ENCODE measurements around the gene FKBP11. TPM values are rescaled to one million over a fixed set of nuclear protein-coding genes. Genes with fewer than 3 reads are reported as not detected.

The FKBP11 gene
- total RNA-seq, 6 experiments from 2014 or later = 59.2 to 117 (median 70.8) TPM

DNA sequence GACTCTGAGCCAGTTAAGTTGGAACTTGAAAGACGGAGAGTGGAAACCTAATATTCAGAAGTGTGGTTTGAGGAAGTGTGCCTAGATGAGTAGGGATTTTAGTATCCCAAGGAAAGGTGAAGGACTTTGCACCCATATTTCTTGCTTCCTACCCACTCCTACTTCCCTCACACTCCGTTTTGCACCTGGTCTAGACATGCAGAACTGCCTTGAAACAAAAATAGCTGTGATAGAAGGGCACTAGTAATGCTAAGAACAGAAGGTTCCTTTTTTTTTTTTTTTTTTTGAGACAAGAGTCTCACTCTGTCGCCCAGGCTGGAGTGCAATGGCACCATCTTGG lies 32.7 kb upstream of the FKBP11 start:
- DNase-seq = no peak
- TF ChIP-seq, protein P1, sequence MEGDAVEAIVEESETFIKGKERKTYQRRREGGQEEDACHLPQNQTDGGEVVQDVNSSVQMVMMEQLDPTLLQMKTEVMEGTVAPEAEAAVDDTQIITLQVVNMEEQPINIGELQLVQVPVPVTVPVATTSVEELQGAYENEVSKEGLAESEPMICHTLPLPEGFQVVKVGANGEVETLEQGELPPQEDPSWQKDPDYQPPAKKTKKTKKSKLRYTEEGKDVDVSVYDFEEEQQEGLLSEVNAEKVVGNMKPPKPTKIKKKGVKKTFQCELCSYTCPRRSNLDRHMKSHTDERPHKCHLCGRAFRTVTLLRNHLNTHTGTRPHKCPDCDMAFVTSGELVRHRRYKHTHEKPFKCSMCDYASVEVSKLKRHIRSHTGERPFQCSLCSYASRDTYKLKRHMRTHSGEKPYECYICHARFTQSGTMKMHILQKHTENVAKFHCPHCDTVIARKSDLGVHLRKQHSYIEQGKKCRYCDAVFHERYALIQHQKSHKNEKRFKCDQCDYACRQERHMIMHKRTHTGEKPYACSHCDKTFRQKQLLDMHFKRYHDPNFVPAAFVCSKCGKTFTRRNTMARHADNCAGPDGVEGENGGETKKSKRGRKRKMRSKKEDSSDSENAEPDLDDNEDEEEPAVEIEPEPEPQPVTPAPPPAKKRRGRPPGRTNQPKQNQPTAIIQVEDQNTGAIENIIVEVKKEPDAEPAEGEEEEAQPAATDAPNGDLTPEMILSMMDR (IDR thresholded peaks at IDR 0.05) = no peak
- peak overlapping the region; percentile 96 for H3K4me3 Mint-ChIP-seq
- peaks cover 61% of the 10 kb centered on the region for H3K4me1 Mint-ChIP-seq (ENCODE audit: low read depth)
- no peaks in the 10 kb centered on the region for H3K9me3 Mint-ChIP-seq
- H3K27ac Mint-ChIP-seq = peak overlapping the region; percentile 95
- H3K36me3 Mint-ChIP-seq (ENCODE audit: low read depth) = peaks cover 26% of the 10 kb centered on the region
- peaks cover 3% of the 10 kb centered on the region; the same call in 1 of the 2 replicates for H3K27me3 Mint-ChIP-seq (ENCODE audit: insufficient read depth)

DNA sequence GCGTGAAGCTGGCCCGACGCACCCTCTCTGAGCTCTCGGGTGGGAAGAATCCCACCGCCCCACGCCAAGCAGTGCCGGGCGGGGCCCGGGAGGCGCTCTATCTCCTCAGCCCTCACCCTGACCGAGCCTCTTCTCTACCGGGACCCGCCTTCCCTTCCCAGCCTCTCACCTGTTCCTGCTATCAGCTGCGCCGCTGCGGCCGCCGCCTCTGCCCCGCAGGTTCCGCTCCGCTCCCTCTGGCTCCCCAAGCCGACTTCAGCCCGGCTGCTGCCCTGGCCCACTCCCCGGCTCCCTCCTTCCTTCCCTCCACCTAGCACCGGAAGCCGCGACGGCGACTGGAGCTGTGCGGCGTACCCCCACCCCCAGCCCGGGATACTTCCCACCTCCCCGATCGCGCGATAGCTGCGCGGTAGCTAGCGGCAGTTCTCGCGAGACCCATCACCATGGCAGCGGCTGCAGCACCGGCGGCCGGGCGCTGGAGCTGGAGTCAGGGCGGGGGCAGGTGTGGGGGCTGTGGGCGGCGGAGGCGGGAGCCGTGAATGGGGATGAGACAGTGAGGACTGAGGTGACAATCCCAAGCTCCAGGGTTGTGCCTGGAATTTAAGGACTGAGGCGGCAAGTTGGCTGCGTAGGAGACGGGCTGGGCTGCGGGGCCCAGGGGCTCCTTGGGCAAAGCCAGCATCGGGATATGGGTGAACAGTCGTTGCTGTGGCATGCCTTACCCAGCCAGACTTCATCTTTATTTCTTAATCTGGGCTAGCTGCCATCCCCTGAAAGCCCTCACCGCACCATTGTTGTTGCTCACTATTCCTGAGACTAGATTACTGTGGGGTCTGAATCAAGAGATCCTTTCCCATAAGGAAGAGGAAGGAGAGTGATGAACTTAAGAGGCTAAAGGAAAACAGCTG lies 32.1 kb upstream of the FKBP11 start, which contains the start of gene ARF3:
Gene ARF3, minus strand, starts transcription at position 347 of the 908 bp plus-strand sequence. CDS start 16,392 bp downstream, outside the sequence.
- H3K4me1 Mint-ChIP-seq (ENCODE audit: low read depth) = peaks cover 60% of the 10 kb centered on the region
- no peaks in the 10 kb centered on the region for H3K9me3 Mint-ChIP-seq
- peak within 1 kb of the TSS; percentile 96 for H3K4me3 Mint-ChIP-seq
- peak within 1 kb of the TSS; percentile 95 for H3K27ac Mint-ChIP-seq
- DNase-seq = peak; percentile 87
- TF ChIP-seq, protein P1 (IDR thresholded peaks at IDR 0.05) = no peak; the same call in 1 of the 2 replicates
- peaks cover 26% of the 10 kb centered on the region for H3K36me3 Mint-ChIP-seq (ENCODE audit: low read depth)
- H3K27me3 Mint-ChIP-seq (ENCODE audit: insufficient read depth) = peaks cover 3% of the 10 kb centered on the region; the same call in 1 of the 2 replicates

DNA sequence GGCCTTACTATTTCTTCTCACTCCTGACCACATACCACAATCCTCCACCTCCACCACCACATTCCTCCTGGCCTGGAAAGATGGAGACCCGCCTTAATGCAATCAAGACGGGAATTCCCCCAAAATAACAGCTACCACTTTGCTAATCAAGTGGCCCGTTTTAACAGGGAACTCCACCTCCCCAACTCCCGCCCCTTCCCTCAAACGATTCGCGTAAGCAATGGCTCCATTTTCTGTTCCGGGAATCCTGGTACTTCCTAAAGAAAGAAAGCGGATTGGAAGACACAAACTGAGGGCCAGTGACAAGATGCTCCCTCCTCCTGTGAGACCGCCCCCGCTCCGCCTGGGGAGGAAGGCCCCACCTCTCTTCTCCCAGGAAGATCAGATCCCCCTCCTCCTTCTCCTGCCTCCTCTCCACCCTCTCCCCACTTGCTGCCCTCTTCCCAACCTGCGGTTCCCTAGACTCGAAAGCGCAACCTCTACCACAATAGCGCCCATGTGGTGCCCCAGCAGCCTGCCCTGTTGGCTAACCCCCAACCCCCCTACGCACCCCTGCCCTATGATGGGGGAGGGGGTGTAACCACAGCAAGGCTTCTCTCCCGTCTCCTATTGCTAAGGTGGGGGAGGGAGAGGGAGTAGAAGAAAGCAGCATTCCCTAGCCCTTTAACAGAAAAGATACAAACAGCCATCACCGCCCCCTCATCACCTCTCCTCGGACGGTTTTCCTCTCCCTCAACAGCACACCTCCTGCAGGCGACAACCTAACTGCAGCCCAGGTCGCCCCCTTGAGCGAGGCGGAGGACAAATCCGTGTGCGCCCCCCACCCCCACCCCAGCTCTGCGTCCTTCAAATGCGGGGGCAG lies 31.2 kb upstream of the FKBP11 start:
- DNase-seq = peak; percentile 94
- H3K4me3 Mint-ChIP-seq = peak overlapping the region; percentile 96
- TF ChIP-seq, protein P1 (IDR thresholded peaks at IDR 0.05) = no peak
- H3K36me3 Mint-ChIP-seq (ENCODE audit: low read depth) = peaks cover 26% of the 10 kb centered on the region
- H3K9me3 Mint-ChIP-seq = no peaks in the 10 kb centered on the region
- peaks cover 3% of the 10 kb centered on the region; the same call in 1 of the 2 replicates for H3K27me3 Mint-ChIP-seq (ENCODE audit: insufficient read depth)
- peaks cover 51% of the 10 kb centered on the region for H3K4me1 Mint-ChIP-seq (ENCODE audit: low read depth)
- peak overlapping the region; percentile 95 for H3K27ac Mint-ChIP-seq

DNA sequence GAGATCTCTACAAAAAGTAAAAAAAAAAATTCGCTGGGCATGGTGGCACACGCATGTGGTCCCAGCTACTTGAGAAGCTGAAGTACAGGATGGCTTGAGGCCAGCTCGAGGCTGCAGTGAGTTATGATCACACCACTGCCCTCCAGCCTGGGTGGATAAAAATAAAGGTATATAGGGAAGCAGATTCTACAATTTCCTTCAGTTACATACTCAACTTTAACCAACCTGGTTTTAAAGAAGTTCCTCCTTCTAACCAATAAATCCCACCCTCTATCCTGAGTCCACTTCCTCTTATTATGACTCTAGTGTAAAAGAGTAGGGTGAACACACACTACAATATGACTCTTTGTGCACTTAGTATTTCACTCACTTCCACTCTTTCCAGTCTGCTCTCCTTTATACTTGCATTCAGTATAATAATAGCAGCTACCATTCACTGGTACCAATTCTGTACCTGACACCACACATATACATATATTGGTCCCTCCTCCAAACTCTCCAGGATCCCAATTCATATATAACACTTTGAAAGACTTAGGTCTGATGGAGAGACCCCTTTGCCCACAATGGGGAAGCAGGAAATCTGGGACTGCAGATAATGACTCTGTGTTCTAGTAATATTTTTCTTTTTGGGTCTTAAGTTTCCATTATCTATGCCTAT lies 29.7 kb upstream of the FKBP11 start:
- peak overlapping the region; percentile 96 for H3K4me3 Mint-ChIP-seq
- H3K27ac Mint-ChIP-seq = no peak overlapping the region

More for the DNA sequence above, 29.7 kb upstream of the FKBP11 start:
- Mint-ChIP-seq H3K9me3 (no peaks in the 10 kb centered on the region), H3K4me1 (ENCODE audit: low read depth) (peaks cover 41% of the 10 kb centered on the region), H3K36me3 (ENCODE audit: low read depth) (peaks cover 26% of the 10 kb centered on the region), H3K27me3 (ENCODE audit: insufficient read depth) (peaks cover 3% of the 10 kb centered on the region; the same call in 1 of the 2 replicates)
- TF ChIP-seq, protein P1 (IDR thresholded peaks at IDR 0.05) = no peak
- no peak for DNase-seq

Measured in HFFc6 (cell line).